DMS114 treated with DMSO at 0.1 percent for 48 hours (cell line): ENCODE results near the gene C19orf18.
"Not testable (repeated sequence)": the region's sequence is repeated elsewhere in the genome, so short reads cannot be mapped to it uniquely, and the experiment has no call there.

ENCODE experiments used
- DNase-seq: peaks from one replicate; lab custom pipeline; 2025; ENCODE audit not compliant: unreplicated experiment; lab: John Stamatoyannopoulos, UW

Gene C19orf18

DNA sequence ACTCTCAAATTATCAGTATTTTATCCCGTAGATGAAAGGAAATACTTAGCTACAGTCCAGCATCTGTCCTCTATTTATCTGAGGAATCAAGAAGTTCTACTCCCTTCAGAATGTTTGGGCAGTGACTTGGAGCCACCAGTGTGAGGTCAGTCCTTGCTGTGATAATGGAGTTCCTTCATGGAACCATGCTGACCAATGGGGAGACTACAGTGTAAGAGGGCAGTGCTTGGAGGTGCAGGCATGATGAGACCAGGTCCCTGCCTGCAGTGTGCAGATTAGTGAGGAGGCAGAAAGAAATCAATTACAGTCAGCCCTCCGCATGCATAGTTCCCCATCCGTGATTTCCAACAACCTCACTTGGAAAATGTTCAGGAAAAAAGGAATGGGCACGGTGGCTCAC, at the start of gene C19orf18:
C19orf18 (minus strand) TSS at position 101 of the 400 bp plus-strand sequence. CDS start 102 bp downstream, outside the sequence.
- DNase-seq, result no peak

DNA sequence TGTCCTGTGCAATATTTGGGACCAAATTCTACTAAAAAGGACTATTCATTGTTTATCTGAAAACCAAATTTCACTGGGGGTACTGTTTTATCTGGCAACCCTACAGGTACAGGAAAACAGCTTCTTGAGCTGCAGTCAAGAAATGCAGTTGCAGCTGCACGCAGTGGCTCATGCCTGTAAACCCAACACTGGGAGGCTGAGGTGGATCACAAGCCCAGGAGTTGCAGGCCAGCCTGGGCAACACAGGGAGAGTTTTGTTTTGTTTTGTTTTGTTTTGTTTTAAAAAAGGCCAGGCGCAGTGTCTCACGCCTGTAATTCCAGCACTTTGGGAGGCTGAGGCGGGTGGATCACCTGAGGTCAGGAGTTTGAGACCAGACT, 47.9 kb upstream of the C19orf18 start:
- no peak for DNase-seq

DNA sequence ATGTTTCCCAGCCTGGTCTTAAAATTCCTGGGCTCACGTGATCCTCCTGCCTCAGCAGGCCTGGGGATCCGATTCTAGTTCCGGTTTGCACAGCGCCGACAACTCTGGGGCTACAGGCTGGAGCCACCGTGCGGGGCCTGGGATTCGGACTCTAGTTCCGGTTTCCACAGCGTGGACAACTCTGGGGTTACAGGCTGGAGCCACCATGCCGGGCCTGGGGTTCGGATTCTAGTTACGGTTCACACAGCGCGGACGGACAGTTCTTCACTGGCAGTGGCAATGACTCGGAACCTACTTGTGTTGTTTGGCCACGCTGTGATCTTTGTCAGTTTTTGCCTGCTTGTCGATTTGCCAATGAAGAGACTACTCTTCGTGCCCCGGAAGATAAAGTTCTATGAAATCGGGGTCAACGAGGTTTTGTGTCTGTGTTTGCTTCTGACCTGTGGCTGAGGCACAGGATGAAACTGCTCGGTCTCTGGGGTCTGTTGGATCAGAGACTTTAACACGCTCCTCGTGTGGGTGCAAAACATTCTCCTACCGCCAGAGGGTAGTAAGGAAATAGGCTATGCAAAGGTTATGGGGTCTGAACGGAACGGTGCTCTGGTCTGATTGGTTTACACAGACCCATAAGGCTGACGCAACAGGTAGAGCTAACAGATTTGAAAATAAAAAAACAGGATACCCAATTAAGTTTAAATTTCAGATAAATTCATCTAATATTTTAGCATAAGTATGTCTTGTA, 47.4 kb upstream of the C19orf18 start:
- no peak for DNase-seq

DNA sequence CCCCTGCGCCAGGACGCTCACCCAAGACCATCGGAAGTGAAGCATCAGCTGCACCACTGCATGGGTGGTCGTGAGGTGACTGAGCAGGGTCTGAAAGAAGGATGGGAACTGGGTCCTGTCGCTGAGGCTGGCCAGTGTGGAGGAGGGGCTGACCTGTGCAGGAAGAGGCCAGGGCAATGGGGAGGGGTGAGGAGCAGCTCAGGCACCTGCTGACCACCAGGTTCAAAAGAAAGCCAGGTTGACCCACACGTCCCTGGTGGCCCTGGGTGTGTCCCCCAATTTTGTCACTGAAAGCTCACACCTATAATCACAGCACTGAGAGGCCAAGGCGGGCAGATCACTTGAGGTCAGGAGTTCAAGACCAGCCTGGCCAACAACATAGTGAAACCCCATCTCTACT, 45.8 kb upstream of the C19orf18 start:
- no peak for DNase-seq

DNA sequence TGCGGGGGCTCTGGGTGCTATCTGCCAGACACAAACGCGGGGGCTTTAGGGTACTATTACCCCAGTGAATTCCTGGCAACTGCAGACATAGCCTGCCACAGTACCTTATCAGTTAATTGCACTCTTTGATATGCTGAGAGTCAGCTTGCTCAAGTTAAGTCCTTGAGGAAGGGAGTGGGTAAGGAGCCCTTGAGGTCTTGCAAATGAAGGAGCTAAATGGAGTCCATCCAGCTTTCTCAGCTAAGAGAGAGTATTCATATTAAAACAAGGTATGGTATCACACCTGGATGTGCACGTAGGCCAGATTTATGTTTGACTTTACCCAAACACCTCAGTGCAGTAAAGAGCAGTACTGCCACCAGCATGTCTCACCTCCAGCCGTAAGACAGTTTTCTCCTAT, 39.8 kb upstream of the C19orf18 start:
- no peak for DNase-seq

DNA sequence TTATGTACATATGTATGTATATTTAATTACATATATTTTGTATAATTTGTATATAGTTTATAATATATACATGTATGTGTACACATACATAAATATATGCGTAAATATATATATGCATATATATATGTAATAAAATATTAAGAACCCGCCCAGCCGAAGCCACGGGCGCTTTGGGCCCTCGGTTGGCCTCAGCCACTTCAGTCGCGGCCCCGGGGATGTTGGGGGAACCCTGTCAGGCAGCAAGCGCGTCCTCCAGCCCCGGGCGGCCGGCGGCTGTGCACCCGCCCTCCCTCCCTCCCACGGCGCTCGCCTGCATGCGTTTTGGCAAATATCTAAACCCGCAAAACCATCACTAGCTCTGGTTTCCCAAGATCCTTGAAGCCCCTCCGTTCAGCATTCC, 36.2 kb upstream of the C19orf18 start:
- DNase-seq, result no peak

- peak; percentile 89 for DNase-seq
These were observed 35.5 kb upstream of the C19orf18 start for GRCh38 chr19:58009666-58010301.

DNA sequence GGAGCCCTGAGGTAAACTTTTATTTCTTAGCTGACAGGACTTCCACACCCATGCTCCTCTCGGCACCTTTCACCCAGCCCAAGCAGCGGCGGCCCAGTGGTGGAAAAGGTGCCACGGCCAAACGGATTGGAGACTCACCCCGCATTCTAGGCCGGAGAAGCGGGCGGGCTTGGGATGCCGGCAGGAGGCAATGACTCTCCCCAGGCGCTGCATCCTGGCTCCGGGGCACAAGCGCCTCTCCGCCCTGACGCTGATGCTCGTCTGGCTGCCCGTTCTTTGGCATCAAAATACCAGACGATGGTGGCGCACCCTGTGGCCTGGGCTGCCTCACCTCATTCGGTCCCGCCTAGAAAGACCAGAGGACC, 34.9 kb upstream of the C19orf18 start:
- DNase-seq, result no peak

DNA sequence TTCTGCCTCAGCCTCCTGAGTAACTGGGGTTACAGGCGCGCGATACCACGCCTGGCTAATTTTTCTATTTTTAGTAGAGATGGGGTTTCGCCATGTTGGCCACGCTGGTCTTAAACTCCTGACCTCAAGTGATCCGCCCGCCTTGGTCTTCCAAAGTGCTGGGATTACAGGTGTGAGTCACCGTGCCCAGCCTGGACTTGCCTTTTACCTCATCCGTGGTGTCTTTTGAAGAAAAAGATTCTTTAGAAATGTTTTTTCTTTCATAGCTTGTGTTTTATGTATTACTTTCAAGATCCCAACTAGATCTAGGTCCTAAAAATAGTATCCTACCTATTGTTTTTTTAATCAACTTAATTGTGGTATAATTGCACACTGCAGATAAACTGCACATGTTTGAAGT, 34.5 kb upstream of the C19orf18 start:
- DNase-seq, result not testable (repeated sequence)

DNA sequence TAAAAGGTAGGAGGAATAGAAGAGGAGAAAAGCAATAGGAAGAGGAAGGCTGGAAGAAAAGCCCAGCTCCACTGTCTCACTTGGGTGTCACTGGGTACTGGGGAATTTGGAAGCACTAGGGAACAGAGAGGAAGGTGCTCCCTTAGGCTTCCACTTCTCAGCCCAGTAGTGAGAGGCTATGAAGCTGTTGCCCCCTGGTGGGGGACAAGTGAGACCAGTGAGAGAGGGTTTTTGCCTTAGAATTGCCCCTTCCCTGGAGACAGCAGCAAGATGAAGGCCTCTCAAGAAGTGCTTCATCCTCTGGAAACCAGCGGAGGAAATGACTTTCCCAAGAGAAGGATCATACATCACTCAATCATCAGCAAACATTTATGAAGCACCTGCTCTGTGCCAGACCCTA, 33.0 kb upstream of the C19orf18 start:
- DNase-seq, result no peak

DNA sequence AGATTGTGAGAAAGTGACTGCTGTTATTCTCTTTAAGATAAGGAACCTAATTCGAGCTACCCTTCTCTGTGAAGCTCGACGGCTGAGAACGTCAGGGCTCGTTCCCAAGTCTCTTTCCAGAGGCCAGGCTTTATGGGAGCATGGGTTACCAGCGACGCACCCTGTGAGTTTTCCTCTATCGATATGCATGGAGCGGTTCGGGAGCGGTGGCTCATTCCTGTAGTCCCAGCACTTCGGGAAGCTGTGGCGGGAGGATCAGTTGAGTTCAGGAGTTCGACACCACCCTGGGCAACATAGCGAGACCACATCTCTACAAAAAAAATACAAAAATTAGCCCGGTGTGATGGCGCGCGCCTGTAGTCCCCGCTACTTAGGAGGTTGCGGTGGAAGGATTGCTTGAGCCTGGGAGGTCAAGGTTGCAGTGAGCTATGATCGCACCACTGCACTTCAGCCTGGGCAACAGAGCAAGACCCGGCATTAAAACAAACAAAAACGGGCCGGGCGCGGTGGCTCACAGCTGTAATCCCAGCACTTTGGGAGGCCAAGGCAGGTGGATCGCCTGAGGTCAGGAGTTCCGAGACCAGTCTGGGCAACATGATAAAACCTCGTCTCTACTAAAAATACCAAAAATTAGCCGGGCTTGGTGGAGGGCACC, 29.0 kb upstream of the C19orf18 start:
- DNase-seq, result no peak

GRCh38 chr19:58002384-58003173, 28.2 kb upstream of the C19orf18 start, which contains the start of gene ZNF606:
Gene ZNF606 (minus strand): TSS chr19:58002820. CDS start chr19:58001319, 1,501 bp downstream.
- DNase-seq, result peak; percentile 73

DNA sequence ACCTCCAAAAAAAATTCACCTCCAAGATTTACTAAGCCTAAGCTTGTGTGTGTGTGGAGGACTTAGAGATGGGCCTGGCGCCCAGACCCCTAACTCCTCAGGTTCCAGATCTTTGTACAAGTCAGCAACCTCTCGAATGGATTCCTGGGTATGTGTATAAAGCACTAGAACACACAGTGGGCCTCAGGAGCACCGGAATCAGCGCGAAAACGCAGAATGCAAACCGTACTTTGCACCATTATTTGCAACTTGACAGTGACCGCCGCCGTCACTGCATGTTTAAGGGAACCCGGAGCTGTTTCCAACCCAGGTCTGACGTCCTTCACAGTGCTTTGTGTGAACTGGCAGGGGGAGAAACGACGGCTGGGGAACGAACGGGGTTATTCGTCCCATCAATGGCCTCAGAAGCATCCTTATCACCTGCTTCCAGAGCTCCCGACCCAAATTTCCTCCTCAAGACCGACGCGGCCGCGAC, 27.6 kb upstream of the C19orf18 start:
- no peak for DNase-seq

DNA sequence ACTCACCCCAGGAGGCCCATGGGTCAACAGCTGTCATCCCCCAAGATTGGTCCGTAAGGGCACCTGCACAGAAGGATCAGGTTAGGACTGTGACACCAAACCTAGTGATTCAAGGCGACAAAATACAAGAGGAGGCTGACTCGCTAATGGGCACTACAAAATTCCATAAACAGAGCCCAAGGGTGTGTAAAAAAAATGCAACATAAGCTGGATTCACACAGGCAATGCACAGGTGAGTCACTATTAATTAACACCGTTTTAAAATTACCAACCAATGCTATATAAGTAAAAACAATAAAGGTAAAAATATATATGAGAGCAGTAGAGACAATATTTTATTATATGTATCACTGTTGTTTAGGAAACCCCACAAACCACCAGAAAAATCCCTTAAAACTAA, 26.3 kb upstream of the C19orf18 start:
- no peak for DNase-seq

DNA sequence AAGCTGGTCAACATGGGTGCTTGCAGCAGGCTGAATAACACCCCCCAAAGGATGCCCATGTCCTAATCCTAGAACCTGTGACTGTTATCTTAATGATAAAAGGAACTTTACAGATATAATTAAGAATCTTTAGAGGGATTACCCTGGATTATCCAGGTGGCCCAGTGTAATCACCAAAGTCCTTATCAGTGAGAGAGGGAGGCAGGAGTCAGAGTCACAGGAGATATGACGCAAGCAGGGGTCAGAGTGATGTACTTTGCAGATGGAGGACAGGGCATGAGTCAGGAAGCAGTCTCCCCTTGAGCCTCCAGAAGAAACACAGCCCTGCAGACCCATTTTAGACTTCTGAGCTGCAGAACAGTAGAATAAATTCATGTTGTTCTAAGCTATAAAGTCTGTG, 18.5 kb upstream of the C19orf18 start:
- no peak for DNase-seq

GRCh38 chr19:57978586-57979289, 4.4 kb upstream of the C19orf18 start:
- DNase-seq, result no peak

- DNase-seq, result no peak
These were observed 9.6 kb downstream of the C19orf18 start for GRCh38 chr19:57964761-57965160.

DNA sequence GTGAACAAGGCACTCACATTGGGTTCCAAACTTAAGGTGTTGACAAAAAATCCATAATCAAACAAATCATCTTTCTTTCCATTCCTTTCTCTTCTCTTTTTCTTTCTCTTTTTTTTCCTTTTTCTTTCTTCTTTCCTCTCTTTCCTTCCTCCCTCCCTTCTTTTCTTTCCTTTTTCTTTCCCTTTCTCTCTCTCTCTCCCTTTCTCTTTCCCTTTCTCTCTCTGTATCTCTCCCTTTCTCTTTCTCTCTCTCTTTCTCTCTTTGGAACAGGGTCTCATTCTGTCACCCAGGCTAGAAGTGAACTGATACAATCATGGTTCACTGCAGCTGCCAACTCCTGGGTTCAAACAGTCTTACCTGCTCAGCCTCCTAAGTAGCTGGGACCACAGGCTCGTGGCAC, 12.5 kb downstream of the C19orf18 start:
- DNase-seq, result no peak

DNA sequence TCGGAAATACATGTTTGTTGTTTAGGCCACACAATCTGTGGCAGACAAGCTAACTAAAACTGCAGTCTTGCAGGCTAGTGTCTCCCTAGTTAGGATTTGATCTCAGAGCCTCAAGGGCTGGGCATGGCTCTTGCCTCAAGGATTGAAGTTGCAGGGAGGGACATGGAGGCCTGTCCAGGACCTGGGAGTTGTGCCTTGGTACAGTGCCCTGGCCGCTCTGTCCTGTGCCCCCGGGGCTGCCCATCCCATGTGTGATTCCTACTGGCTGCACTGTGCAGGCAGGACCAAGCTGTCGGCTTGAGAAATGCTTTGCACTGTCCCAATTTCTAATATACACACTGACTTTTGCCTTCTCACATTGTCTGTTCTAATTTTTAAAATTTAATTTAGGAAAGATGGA, 19.3 kb downstream of the C19orf18 start:
- no peak for DNase-seq

GRCh38 chr19:57949702-57950101, 24.6 kb downstream of the C19orf18 start:
- DNase-seq, result no peak

DNA sequence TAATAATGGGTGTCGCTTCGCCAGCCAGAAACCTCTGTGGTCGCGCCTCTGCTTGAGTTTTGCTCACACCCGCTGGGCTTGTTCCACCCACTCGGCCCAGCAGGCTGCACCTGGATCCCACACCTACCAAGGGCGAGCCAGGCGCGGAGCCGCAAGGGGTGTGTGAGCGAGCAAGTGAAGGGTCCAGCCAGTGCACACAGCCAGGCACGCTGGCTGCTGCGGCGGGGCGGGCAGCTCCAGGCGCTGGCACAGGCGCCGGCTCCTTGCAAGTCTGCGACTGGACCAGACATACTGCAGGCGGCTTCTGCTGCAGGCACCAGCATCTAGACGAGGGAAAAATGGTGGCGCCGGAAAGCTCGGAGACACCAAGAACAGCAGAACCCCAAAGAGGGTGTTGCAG, 25.0 kb downstream of the C19orf18 start:
- DNase-seq, result no peak
